Measurements from ENCODE around the gene ACOT7.

DNA sequence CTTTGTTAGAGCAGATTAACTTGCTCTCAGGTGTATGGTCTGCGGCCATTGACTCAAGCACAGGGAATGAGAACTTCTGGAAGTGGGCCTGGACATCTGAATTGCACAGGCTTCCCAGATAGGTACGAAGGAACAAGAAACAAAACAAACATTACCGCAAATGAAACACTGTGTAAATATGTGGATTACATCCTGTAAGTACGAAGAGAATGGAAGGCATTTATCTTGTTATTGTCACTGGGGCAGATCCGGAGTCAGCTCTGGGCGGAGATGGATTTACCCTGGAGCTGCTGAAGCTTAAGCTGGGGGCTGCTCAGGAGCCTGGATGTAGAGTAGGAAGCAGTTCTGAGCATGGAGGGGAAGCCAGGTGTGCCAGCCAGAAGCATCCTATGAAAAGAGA is 19.3 kb upstream of the ACOT7 start:
- TF ChIP-seq, protein P1, sequence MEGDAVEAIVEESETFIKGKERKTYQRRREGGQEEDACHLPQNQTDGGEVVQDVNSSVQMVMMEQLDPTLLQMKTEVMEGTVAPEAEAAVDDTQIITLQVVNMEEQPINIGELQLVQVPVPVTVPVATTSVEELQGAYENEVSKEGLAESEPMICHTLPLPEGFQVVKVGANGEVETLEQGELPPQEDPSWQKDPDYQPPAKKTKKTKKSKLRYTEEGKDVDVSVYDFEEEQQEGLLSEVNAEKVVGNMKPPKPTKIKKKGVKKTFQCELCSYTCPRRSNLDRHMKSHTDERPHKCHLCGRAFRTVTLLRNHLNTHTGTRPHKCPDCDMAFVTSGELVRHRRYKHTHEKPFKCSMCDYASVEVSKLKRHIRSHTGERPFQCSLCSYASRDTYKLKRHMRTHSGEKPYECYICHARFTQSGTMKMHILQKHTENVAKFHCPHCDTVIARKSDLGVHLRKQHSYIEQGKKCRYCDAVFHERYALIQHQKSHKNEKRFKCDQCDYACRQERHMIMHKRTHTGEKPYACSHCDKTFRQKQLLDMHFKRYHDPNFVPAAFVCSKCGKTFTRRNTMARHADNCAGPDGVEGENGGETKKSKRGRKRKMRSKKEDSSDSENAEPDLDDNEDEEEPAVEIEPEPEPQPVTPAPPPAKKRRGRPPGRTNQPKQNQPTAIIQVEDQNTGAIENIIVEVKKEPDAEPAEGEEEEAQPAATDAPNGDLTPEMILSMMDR (conservative IDR thresholded peaks at IDR 0.05; ENCODE audit: low read depth, low read length): no peak
- TF ChIP-seq EZH2 (IDR thresholded peaks at IDR 0.05; ENCODE audit: low read length, unreplicated experiment) (no peak), EZH2phosphoT487 (IDR thresholded peaks at IDR 0.05; ENCODE audit: borderline replicate concordance, low read length) (no peak)

Measured in PC-3 (cell line).